Fibroblast of lung (primary cell): Measurements from ENCODE around the gene ZNF296.

Experiments
- CTCF ChIP-seq, 2 donors: IDR thresholded peaks in 1 of 2; conservative IDR thresholded peaks in 1 of 2; 1 replicate in 1 of 2; 2 replicates in 1 of 2; pipeline ENCODE4 v1.5.1; 2011 to 2012; ENCODE audit warnings: low read length in 2 of 2, control low read depth in 1 of 2, inconsistent platforms in 1 of 2, low read depth in 1 of 2, mild to moderate bottlenecking in 1 of 2
- EZH2 ChIP-seq: IDR thresholded peaks from 2 replicates; pipeline ENCODE4 v1.5.1; 2012; ENCODE audit warnings: low read length, control low read depth, mild to moderate bottlenecking; ENCODE audit errors: missing control alignments

DNA sequence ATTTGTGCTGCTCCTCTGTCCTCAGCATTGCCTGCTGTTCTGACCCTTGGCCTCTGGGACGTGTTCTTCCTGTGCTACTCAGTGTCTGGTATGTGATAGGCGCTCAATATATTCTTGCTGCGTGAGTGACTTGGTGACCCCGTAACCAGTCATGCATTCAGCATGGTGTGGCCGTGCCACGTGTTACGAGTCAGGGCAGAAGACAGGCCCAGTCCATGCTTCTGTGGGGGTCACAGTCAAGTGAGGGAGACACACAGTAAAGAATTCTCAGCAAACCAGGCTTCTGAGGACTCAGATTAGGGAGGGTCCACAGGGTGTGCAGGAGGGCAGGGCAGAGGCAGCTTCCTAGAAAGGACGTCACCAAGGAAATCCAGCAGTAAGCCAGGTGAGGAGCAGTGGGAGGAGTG, 24.6 kb upstream of the ZNF296 start:
- TF ChIP-seq CTCF (conservative IDR thresholded peaks at IDR 0.05 in 1 of 2, IDR thresholded peaks at IDR 0.05 in 1 of 2; ENCODE audit: low read depth in 1 of 2, low read length in 2 of 2) (no peak), EZH2 (no peak)
